ENCODE measurements around the gene XRCC2.

GRCh38 chr7:152654971-152655370 is 21.0 kb downstream of the XRCC2 start:
- TF ChIP-seq CTCF (IDR thresholded peaks at IDR 0.05; ENCODE audit: control extremely low read depth in 1 of 3, insufficient read depth in 1 of 3, low read depth in 1 of 3, low read length in 3 of 3) (no peak), TCF12 (IDR thresholded peaks at IDR 0.05; ENCODE audit: low read depth, low read length) (no peak), RAD21 (IDR thresholded peaks at IDR 0.05 in 1 of 2, conservative IDR thresholded peaks at IDR 0.05 in 1 of 2; ENCODE audit: low read depth in 2 of 2, low read length in 2 of 2) (no peak), CREB1 (IDR thresholded peaks at IDR 0.05) (no peak), POLR2A (IDR thresholded peaks at IDR 0.05; ENCODE audit: control extremely low read depth in 1 of 2, low read depth in 2 of 2, low read length in 2 of 2) (no peak), POLR2AphosphoS5 (IDR thresholded peaks at IDR 0.05; ENCODE audit: low read depth, low read length) (no peak), ZNF274 (IDR thresholded peaks at IDR 0.05; ENCODE audit: borderline replicate concordance, extremely low read depth, low read length) (no peak), EZH2 (IDR thresholded peaks at IDR 0.05; ENCODE audit: low read depth, low read length, severe bottlenecking) (no peak), MAFK (IDR thresholded peaks at IDR 0.05; ENCODE audit: low read depth, low read length) (no peak), RBBP5 (IDR thresholded peaks at IDR 0.05; ENCODE audit: borderline replicate concordance, low read depth, low read length) (no peak), HDAC2 (IDR thresholded peaks at IDR 0.05; ENCODE audit: borderline replicate concordance in 1 of 2, low read depth in 2 of 2, low read length in 2 of 2) (no peak), USF2 (IDR thresholded peaks at IDR 0.05; ENCODE audit: low read length) (no peak), EP300 (IDR thresholded peaks at IDR 0.05; ENCODE audit: borderline replicate concordance in 1 of 2, low read depth in 2 of 2, low read length in 2 of 2) (no peak)

All from H1 (cell line).